Fibroblast of skin of right quadriceps (primary cell): ENCODE results near the gene SQSTM1.

ENCODE experiments used
- DNase-seq: peaks from one replicate; pipeline ENCODE4 v3.0.0-alpha.2; 2013

SQSTM1 gene

DNA sequence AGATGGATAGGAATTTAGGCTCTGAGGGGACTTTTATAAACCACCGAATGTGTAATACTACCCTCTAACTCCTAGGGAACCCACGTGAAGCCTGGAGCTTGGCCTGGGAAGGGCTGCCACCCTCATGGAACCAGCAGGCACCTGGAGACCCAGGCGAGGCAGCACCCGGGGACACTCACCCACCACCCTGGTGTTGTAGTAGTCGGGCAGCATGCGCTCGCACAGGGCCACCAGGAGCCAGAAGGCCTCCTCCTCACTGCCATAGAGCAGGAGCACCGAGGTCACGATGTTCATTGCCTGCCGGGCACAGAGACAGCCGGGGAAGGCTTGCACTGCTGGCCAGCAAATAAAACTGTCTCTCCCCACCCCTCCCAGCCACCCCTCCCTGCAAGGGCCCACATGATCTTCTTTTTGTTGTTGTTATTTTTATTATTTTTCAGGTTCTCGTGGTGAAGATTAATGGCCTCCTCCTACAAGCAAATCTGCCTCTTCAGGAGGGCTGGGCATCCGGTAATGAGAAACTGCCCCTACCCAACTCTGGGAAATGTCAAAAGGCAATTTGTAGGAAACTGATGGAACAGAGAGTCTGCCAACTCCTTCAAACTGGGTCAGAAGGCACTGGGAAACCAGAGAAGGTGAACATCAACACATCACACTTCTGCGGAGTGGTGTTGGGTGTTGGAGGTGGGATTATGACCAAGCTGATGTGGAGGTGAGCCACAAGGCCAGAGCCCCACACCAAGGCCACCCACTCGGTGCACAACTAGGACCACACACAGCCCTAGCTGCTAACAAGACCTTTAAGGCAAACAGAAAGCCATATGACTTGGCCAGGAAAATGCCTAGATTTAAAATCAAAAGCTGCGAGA, 55.3 kb downstream of the SQSTM1 start:
- no peak for DNase-seq

DNA sequence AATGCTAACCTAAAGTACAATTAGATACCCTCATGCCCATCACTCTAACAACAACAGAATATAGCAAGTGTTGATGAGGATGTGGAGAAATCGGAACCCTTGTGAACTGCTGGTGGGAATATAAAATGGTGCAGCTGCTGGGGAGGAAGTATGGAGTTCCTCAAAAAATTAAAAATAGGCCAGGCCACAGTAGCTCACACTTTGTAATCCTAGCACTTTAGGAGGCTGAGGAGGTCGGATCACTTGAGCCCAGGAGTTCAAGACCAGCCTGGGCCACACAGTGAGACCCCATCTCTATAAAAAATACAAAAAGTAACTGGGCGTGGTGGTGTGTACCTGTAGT, 55.9 kb downstream of the SQSTM1 start:
- no peak for DNase-seq

DNA sequence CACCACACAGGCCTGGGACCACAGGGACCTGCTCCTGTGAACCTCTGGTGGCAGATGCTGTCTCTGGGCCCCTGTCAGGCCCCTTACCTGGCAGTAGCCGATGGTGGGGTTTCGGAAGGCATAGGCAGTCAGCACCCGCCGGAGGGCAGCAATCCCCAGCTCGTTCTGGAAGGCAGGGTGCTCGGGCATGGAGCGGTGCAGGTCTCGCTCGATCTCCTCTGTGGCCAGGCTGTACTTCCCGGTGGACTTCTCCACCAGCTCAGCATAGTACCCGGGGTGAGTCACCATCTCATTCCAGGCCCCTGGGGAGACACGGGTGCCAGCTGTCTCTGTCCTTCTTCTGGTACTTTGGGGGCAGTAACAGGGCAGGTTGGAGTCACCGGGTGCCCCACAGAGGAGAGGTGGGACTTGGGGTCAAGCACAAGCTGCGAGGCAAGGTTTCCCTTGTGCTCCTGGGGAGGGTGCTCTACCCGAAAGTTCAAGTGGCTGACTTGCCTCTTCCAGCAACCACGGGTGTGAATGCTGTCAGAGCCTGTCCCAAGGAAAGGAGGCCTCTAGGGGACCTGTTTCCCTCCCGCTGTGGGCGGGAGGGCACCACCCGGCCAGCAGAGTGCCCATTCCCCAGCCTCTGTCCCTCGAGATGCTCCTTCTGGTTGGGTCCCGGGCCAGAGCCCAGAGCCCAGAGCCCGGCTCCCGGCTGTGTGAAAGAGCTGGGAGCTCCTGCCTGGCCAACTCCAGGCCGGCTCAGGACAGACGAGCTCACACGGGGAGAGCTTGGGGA, 57.7 kb downstream of the SQSTM1 start:
- DNase-seq: no peak

DNA sequence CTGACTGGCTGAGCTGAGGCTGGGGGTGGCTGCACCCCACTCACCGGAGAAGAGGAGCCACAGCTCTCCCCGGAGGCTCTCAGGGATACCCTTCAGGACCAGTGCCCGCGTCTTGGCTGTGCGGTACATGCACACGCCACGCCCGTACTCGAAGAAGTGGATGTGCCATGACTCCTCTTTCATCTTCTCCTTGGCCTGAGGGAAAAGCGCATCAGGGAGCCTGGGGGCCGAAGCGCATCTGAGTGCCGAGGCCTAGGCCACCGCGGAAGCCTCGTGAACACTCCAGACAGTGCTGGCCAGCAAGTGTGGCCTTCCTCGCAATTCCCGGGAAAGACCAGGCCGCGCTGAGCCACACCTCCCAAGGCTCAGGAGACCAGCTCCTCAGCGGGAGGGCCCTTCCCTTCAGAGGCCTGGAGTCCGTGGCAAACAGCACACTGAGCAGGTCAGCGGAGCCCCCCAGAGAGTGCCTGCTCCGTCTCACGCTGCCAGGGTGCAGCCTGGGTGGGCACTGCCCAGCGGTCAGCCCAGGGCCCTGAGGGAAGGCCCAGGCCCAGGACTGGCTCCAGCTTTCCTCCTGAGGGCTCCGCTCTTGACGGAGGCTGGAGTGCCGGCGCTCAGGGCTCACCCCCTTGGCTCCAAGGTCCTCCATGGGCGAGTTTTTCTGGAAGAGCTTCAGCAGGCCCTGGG, 58.4 kb downstream of the SQSTM1 start:
- no peak for DNase-seq

DNA sequence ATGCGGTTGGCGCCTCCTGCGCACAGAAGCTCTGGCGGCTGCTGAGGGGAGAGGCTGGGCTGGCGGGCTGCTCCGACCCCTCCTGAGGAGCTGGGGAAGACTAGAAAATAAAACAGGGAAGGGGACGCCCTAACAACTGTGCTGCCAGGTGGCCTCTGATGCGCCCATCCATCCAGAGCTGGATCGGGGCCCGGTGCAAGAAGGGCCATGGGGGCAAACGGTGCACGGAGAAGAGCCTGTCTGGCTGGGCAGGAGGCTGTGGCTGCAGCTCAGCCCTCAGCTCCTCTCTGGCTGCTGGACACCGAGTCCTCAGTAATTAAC, 58.9 kb downstream of the SQSTM1 start:
- no peak for DNase-seq

DNA sequence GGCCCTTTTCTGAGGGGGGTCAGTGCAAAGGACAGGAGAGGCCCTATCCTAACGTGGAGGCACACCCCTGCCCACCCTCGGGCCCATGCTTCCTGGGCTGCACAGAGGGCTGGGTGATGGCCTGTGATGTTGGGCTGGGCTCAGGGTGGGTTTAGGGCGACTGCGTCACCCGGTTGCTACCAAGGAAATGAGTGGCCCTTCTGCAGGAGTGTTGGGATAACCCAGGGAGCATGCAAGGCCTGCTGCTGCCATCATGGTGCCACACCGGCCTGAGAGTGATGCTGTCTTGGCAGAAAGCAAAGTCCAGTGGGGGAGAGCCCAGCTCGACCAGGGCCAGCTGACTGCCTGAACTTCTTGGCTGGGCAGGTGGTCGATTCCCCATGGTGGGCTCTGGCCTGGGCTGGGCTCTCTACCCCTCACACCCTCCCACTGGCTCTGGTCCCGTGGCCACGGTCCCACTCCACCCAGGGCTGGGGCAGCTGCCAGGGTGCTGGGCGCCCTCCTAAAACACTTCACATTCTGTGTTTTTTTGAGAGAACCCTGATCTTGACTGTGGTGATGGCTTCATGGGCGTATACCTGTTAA, 59.5 kb downstream of the SQSTM1 start:
- no peak for DNase-seq

DNA sequence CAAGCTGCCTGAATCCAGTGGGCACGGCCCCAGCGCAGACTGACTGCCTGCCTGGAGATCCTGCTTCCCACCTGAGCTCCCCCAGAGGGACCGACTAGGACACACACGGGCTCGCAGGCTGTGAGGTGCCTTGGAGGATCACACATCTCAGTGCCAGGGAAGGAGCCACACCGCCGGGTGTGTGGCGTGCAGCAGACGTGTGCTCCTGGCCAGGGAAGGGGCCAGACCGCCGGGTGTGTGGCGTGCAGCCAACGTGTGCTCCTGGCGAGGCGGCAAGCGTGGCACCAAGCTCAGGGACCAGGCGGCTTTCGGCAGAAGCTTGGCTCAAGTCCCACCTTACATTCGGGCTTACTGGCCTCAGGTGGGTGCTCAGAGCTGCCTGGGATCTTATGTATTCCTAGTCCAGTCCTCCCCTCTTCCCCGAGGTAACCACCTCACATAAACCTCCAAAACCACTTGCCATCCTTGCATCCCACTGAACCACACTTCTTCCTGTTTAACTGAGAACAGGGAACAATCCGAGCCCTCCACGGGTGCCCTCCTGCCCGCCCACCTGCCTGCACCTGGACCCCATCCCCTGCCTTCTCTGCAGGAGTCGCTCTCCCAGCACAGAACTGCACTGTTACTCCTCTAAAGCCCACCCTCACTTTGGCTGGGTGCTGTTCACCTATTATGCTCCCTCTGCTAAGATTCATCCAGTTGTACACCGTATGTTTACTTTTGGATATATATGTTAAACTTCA, 60.3 kb downstream of the SQSTM1 start:
- DNase-seq: no peak

DNA sequence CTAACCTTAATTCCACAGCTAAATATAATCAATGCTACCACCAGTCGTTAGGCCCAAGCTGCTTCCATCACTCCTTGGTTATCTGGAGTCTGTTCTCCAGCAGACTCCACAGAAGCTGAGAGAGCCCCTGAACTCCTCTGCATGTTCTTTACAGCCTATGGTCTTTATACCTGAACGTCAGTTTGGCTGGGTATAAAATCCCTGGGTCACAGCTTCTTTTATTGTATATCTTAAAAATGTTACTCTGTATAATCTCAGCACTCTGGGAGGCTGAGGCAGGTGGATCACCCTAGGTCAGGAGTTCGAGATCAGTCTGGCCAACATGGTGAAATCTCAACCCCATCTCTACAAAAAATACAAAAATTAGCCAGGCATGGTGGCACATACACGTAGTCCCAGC, 61.6 kb downstream of the SQSTM1 start:
- DNase-seq: no peak

DNA sequence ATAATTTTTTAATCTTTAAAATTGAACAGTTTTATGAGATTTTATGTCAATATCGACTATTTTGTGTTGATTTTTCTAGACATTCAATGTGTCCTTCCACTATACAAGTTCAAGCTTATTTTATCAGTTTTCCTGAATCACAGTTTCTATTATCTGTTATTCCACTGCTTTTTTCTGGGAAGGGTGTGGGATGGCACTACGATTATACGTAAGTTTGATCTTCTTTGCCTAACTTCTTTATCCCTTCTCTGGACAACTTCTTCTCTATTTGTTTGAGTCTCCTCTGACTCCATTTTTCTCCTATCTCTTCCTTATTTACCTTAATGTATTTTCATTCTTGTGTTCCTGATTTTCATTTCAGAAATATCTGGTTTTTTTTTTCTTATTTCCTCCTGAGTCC, 62.5 kb downstream of the SQSTM1 start:
- DNase-seq: no peak

DNA sequence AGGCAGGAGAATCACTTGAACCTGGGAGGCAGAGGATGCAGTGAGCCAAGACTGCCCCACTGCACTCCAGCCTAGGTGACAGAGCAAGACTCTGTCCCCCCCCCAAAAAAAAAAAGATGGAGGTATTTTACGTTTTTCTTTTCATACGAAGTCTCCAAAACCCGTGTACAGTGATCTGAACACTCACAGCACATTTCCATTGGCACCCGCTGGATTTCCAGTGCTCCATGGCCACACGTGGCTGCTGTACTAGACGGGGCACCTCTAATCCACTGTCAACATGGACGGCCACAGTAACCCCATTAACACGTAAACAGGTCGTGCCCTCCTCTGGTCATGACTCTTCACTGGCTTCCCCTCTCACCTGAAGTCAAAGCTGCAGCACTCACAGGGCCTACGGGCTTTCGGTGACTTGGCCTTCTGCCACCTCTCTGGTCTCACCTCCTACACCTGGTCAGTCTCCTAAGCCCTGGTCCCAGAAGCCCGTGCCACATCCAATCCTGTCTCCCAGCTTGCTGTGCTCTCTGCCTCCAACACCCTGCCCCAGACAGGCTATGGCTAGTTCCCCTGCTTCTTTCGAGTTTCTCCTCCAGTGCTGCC, 64.9 kb downstream of the SQSTM1 start:
- DNase-seq: no peak

DNA sequence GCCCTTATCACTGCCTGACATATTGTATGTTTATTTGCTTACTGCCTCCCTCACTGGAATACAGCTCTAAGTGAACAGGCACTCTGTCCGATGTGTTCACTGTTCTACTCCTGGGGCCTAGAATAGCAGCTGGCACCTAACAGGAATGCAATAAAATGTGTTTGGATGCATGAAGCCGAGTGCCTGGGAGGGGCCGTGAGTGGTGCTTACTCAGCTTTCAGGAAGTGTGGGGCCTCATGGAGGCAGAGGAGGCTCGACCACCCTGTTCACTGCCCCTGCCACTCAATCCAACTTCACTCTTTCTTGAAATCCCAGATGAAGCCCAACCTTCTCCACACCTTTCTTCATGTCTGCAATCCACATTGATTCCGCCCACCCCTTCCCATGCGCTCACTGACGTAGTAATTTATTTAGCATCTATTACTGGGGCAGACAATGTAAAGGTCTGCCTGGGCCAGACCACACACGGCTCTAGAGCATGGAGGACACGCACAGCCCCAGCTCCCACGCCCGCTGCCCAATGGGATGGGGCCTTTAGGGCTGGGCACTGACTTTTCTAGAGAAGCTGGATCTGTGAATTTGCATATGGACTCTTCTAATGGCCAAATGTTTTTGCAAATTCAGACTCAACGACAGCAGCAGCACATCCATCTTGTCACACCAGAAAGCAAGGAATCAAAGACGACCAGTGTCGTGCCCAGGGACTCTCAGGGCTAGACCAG, 65.6 kb downstream of the SQSTM1 start:
- no peak for DNase-seq

DNA sequence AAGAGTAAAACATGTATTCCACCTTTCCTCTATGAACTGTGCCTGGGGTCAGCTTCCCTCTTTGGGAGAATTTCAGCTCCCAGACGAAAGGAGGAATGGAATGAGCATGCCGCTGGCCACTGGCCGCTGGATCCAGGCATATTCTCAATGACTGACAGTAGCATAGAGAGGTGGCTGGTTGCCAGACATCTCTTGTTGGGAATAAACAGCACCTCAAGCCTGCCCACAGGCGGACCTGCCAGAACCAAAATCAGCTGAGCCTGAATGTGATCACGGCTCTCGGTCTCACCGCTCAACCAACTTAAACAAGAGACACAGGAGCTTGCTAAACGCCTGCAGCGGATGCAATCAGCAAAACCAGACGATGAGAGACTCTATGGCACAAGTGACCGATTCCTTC, 66.4 kb downstream of the SQSTM1 start:
- no peak for DNase-seq
